ENCODE data around the gene JARID2. TPM values are rescaled to one million over a fixed set of nuclear protein-coding genes. Genes with fewer than 3 reads are reported as not detected.

The JARID2 gene
- total and polyA plus RNA-seq, 7 donors = 1.1 to 16.1 (median 4.9) TPM

DNA sequence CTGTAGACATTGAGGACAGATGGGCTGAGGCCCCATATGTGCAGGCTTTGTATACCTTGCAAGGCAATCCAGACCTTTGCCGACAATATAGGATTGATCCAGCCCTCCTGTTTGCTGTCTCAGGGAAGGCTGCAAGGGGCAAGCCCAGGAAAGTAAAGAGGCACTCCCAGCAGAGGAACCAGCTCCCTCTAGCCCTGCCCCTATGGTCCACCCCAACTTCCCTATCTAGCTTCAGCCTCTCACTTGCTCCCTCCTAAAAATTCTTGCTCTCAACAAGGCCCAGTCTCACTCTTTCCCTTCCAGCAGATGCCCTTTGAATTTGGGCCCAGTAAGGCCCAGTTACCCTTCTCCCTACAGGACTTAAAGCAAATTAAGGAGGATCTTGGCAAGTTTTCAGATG lies 92.6 kb downstream of the JARID2 start:
- intact Hi-C loops (cut with DNase I) = no loop called here
- Histone ChIP-seq H3K27me3 (ENCODE audit: insufficient read depth in 3 of 3, low read length in 2 of 3) (no peaks in the 10 kb centered on the region), H3K36me3 (ENCODE audit: insufficient read depth in 1 of 2, low read depth in 1 of 2) (no peaks in the 10 kb centered on the region), H3K4me1 (peaks cover 31% of the 10 kb centered on the region), H3K9me3 (no peaks in the 10 kb centered on the region), H3K4me3 (no peak overlapping the region), H3K27ac (no peak overlapping the region)
- 93 to 100% (median 96%) methylated on average over 1 of the region's 1 CpG for WGBS, 3 donors
- ATAC-seq (no peak), DNase-seq (no peak)
- TF ChIP-seq, protein P1, sequence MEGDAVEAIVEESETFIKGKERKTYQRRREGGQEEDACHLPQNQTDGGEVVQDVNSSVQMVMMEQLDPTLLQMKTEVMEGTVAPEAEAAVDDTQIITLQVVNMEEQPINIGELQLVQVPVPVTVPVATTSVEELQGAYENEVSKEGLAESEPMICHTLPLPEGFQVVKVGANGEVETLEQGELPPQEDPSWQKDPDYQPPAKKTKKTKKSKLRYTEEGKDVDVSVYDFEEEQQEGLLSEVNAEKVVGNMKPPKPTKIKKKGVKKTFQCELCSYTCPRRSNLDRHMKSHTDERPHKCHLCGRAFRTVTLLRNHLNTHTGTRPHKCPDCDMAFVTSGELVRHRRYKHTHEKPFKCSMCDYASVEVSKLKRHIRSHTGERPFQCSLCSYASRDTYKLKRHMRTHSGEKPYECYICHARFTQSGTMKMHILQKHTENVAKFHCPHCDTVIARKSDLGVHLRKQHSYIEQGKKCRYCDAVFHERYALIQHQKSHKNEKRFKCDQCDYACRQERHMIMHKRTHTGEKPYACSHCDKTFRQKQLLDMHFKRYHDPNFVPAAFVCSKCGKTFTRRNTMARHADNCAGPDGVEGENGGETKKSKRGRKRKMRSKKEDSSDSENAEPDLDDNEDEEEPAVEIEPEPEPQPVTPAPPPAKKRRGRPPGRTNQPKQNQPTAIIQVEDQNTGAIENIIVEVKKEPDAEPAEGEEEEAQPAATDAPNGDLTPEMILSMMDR (IDR thresholded peaks at IDR 0.05) = no peak

DNA sequence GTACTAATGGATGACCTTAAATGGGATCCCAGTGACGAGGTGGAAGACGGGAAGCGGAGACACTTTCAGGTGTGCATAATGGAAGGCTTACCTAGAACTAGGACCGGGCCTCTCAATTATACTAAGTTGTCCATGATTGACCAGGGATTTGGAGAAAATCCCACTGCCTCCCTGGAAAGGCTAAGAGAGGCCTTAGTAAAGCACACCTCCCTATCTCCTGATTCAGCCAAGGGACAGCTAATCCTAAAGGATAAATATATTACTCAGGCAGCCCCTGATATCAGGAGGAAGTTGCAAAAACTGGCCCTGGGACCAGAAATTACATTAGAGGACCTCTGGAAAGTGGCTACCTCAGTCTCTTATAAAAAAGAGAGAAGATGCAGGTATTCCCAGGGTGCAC lies 93.2 kb downstream of the JARID2 start:
- Histone ChIP-seq H3K4me3 (no peak overlapping the region), H3K9me3 (no peaks in the 10 kb centered on the region), H3K36me3 (ENCODE audit: insufficient read depth in 1 of 2, low read depth in 1 of 2) (no peaks in the 10 kb centered on the region), H3K27me3 (ENCODE audit: insufficient read depth in 3 of 3, low read length in 2 of 3) (no peaks in the 10 kb centered on the region), H3K4me1 (peaks cover 33% of the 10 kb centered on the region), H3K27ac (no peak overlapping the region)
- DNase-seq (no peak), ATAC-seq (no peak)
- WGBS, 3 donors = 90 to 94% (median 94%) methylated on average over 4 of the region's 4 CpGs
- TF ChIP-seq, protein P1 (IDR thresholded peaks at IDR 0.05) = no peak
- intact Hi-C loops (cut with DNase I) = no loop called here

DNA sequence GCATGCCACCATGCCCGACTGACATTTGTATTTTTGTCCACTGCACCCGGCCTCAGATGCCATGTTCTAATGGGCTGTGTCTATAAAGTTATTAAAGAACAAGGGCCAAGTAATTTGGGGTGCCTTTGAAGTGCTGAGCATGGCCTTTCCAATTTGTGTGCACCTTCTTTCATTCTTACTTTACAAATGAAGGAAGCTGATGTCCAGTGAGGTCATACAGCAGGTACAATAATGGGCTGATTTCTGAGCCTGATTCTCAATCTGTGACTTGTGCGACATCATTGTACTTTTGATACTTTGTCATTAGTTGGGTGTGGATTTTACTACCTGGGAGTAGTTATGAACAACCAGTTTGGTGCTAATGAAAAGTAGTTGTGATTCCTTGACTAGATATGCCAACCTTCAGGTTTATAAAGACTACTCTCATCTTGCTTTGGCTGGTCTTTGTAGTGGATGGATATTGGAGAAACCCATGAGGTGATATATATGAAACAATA lies 94.3 kb downstream of the JARID2 start:
- H3K4me1 ChIP-seq = peaks cover 33% of the 10 kb centered on the region
- DNase-seq (no peak), ATAC-seq (no peak)
- WGBS, 3 donors = 79 to 97% (median 83%) methylated on average over 3 of the region's 3 CpGs
- intact Hi-C loops (cut with DNase I) = no loop called here
- H3K36me3 ChIP-seq (ENCODE audit: insufficient read depth in 1 of 2, low read depth in 1 of 2) = no peaks in the 10 kb centered on the region
- no peak overlapping the region for H3K4me3 ChIP-seq
- TF ChIP-seq, protein P1 (IDR thresholded peaks at IDR 0.05) = no peak
- H3K27ac ChIP-seq = no peak overlapping the region
- no peaks in the 10 kb centered on the region for H3K9me3 ChIP-seq
- H3K27me3 ChIP-seq (ENCODE audit: insufficient read depth in 3 of 3, low read length in 2 of 3) = no peaks in the 10 kb centered on the region

DNA sequence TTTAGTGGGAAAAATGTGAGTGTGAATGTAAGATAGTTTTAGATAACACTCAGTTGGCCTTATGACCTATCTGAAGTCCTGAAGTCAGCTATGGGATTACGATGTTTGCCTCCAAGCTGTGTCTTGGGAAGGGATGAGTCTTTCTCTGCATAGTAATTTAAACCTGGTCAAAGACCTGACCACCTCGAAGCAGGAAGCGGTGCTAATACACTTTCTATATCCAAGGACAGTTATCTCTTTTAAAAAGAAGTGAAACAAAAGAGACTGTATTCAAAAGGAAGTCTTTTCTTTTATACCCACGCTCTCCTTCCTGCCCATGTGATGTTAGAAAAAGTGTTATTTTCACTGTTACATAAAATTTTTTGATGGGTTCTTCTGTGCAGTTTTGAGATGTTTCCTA lies 94.9 kb downstream of the JARID2 start:
- H3K4me3 ChIP-seq = no peak overlapping the region
- H3K9me3 ChIP-seq = no peaks in the 10 kb centered on the region
- intact Hi-C loops (cut with DNase I) = no loop called here
- DNase-seq (no peak), ATAC-seq (no peak)
- no peaks in the 10 kb centered on the region for H3K36me3 ChIP-seq (ENCODE audit: insufficient read depth in 1 of 2, low read depth in 1 of 2)
- H3K27me3 ChIP-seq (ENCODE audit: insufficient read depth in 3 of 3, low read length in 2 of 3) = no peaks in the 10 kb centered on the region
- H3K4me1 ChIP-seq = peaks cover 33% of the 10 kb centered on the region
- 54 to 69% (median 58%) methylated on average over 4 of the region's 4 CpGs for WGBS, 3 donors
- TF ChIP-seq, protein P1 (IDR thresholded peaks at IDR 0.05) = no peak
- H3K27ac ChIP-seq = peak overlapping the region; percentile 1

DNA sequence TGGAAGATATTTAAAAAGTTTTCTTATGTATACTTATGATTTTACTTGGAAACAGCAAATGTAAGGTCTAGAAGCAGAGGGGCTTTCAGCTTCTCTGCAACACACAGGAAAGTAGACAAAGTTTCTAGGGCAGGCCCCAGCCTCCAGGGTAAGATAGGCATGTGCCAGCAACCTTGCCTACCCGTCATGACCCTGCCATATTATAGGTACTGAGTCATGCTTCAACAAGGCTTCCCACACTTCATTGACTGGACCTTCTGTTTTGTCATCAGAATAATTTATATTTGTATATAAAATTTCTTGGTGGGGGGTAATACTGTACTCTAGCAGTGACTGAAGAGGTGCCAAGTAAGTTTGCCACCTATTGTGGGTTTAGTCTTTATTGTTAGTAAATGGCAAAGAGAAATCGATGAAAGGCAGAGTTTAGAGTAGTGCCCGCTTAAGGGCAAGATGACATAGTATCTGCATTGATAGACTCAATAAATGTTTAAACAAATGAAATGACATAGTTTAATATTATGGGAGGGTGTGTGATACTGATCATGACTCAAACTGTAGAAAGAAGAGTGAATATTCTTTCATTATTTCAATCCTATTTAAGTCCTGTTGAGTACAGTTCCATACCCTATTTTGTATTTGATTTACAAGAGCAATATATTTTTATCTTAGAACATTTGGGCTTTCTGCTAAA lies 95.6 kb downstream of the JARID2 start:
- Histone ChIP-seq H3K4me3 (no peak overlapping the region), H3K27ac (peak overlapping the region; percentile 1), H3K36me3 (ENCODE audit: insufficient read depth in 1 of 2, low read depth in 1 of 2) (no peaks in the 10 kb centered on the region), H3K4me1 (peaks cover 33% of the 10 kb centered on the region), H3K27me3 (ENCODE audit: insufficient read depth in 3 of 3, low read length in 2 of 3) (no peaks in the 10 kb centered on the region), H3K9me3 (no peaks in the 10 kb centered on the region)
- DNase-seq = no peak
- ATAC-seq = peak; percentile 79 to 89 (median 82)
- TF ChIP-seq, protein P1 (IDR thresholded peaks at IDR 0.05) = no peak
- intact Hi-C loops (cut with DNase I) = no loop called here
- WGBS, 3 donors = 72 to 76% (median 75%) methylated on average over 3 of the region's 3 CpGs
